ENCODE results near the gene LIPH.

LIPH gene

GRCh38 chr3:185539934-185540333 is 12.5 kb downstream of the LIPH start:
- DNase-seq (ENCODE audit: low spot score) = no peak

GRCh38 chr3:185537369-185537970 is 14.9 kb downstream of the LIPH start:
- peak; percentile 80 for DNase-seq (ENCODE audit: low spot score)

- DNase-seq (ENCODE audit: low spot score) = no peak
Measured at GRCh38 chr3:185534511-185534910, 17.9 kb downstream of the LIPH start.

GRCh38 chr3:185532901-185533300 is 19.5 kb downstream of the LIPH start:
- no peak for DNase-seq (ENCODE audit: low spot score)

GRCh38 chr3:185530856-185531255 is 21.5 kb downstream of the LIPH start:
- no peak for DNase-seq (ENCODE audit: low spot score)

- no peak for DNase-seq (ENCODE audit: low spot score)
Measured at GRCh38 chr3:185528532-185528931, 23.9 kb downstream of the LIPH start.

- no peak for DNase-seq (ENCODE audit: low spot score)
Measured at GRCh38 chr3:185527364-185527763, 25.0 kb downstream of the LIPH start.

GRCh38 chr3:185526349-185526951 is 25.9 kb downstream of the LIPH start:
- DNase-seq (ENCODE audit: low spot score) = no peak

- DNase-seq (ENCODE audit: low spot score) = no peak
Measured at GRCh38 chr3:185521349-185522138, 30.8 kb downstream of the LIPH start.

GRCh38 chr3:185519021-185519420 is 33.4 kb downstream of the LIPH start:
- DNase-seq (ENCODE audit: low spot score) = no peak

GRCh38 chr3:185517387-185518130 is 34.8 kb downstream of the LIPH start:
- no peak for DNase-seq (ENCODE audit: low spot score)

GRCh38 chr3:185511711-185512110 is 40.7 kb downstream of the LIPH start:
- DNase-seq (ENCODE audit: low spot score) = no peak

GRCh38 chr3:185508335-185508991 is 43.9 kb downstream of the LIPH start:
- no peak for DNase-seq (ENCODE audit: low spot score)

- no peak for DNase-seq (ENCODE audit: low spot score)
Measured at GRCh38 chr3:185507883-185508282, 44.5 kb downstream of the LIPH start.

GRCh38 chr3:185504636-185505035 is 47.8 kb downstream of the LIPH start:
- no peak for DNase-seq (ENCODE audit: low spot score)

GRCh38 chr3:185503521-185503920 is 48.9 kb downstream of the LIPH start:
- no peak for DNase-seq (ENCODE audit: low spot score)

- no peak for DNase-seq (ENCODE audit: low spot score)
Measured at GRCh38 chr3:185502987-185503386, 49.4 kb downstream of the LIPH start.

- DNase-seq (ENCODE audit: low spot score) = peak; percentile 93
Measured at GRCh38 chr3:185498503-185499396, 53.6 kb downstream of the LIPH start, which contains the start of gene TMEM41A. TMEM41A (minus strand) TSS chr3:185499035; CDS start chr3:185498961, 74 bp downstream.

- no peak for DNase-seq (ENCODE audit: low spot score)
Measured at GRCh38 chr3:185490241-185490640, 62.1 kb downstream of the LIPH start.

GRCh38 chr3:185489462-185489861 is 62.9 kb downstream of the LIPH start:
- no peak for DNase-seq (ENCODE audit: low spot score)

- DNase-seq (ENCODE audit: low spot score) = no peak
Measured at GRCh38 chr3:185488465-185488864, 63.9 kb downstream of the LIPH start.
